GM12891 (cell line): ENCODE measurements around the gene ARL9.

ENCODE experiments used
- PAX5 ChIP-seq: IDR thresholded peaks from 2 replicates; pipeline ENCODE4 v1.6.1; 2011; ENCODE audit warnings: low read length, moderate library complexity, mild to moderate bottlenecking; ENCODE audit not compliant: insufficient read depth, severe bottlenecking
- POLR2A ChIP-seq: IDR thresholded peaks from 2 replicates; pipeline ENCODE4 v1.6.1; 2011; ENCODE audit warnings: low read depth, low read length, control low read depth
- POLR2AphosphoS5 ChIP-seq: IDR thresholded peaks from 2 replicates; pipeline ENCODE4 v1.6.1; 2011; ENCODE audit warnings: low read depth, low read length, control low read depth
- SPI1 ChIP-seq: IDR thresholded peaks from 2 replicates; pipeline ENCODE4 v1.6.1; 2011; ENCODE audit warnings: low read depth, low read length, control low read depth
- TAF1 ChIP-seq: IDR thresholded peaks from 2 replicates; pipeline ENCODE4 v1.6.1; 2011; ENCODE audit warnings: low read depth, low read length, control low read depth

- TF ChIP-seq POLR2A (no peak), TAF1 (no peak), POLR2AphosphoS5 (no peak), PAX5 (no peak), SPI1 (no peak)
Observed at GRCh38 chr4:56468097-56468422, 37.5 kb upstream of the ARL9 start.
